ENCODE measurements around the gene IRF7. TPM values are rescaled to one million over a fixed set of nuclear protein-coding genes. Genes with fewer than 3 reads are reported as not detected.
A peak's percentile ranks its signal among the peaks of the same experiment; 100 is the strongest.

The IRF7 gene
- total and polyA plus RNA-seq, 2 of the 4 experiments (the other 2 are of a cell fraction), result 1.6 to 4.5 TPM

DNA sequence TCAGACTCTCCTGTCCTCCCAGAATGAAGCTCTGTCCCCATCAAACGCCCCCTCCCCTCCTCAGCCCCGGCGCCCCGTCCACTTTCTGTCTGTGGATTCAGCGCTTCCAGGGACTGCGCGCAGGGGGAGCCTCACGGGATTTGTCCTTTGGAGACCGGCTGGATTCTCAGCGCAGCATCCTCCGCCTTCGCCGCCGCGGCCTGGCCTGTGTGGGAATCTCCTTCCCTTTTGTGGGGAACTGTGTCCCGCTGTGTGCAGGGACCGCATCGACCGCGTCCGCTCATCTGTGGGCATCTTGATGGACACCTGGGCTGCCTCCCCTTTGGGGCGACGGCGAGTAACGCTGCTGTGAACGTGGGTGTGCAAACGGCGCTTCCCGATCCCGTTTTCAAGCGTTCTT lies 12.3 kb upstream of the IRF7 start:
- BruUV-seq (replicated peaks), result no TSS peak
- Histone ChIP-seq H3K4me1 (ENCODE audit: control insufficient read depth, insufficient read depth, low read length) (peaks cover 4% of the 10 kb centered on the region; the same call in 1 of the 2 replicates), H2BK20ac (ENCODE audit: low read depth, low read length) (no peak overlapping the region), H4K91ac (ENCODE audit: insufficient read depth, low read depth, low read length) (no peak overlapping the region), H2AK9ac (replicated peaks; ENCODE audit: low read depth, low read length, poor library complexity) (peak overlapping the region; percentile 4), H3K56ac (ENCODE audit: extremely low read depth, insufficient read depth, low read length) (no peak overlapping the region), H3K14ac (replicated peaks; ENCODE audit: low read depth, low read length) (no peak overlapping the region), H3K4me2 (ENCODE audit: low read depth, low read length) (no peak overlapping the region), H4K20me1 (ENCODE audit: insufficient read depth, low read length) (peaks cover 6% of the 10 kb centered on the region; the same call in 1 of the 2 replicates), H3K18ac (ENCODE audit: low read depth, low read length) (no peak overlapping the region), H3K23ac (ENCODE audit: low read depth, low read length) (peak overlapping the region; percentile 8; the same call in 1 of the 2 replicates), H3K9me1 (ENCODE audit: insufficient read depth, low read length) (peaks cover 5% of the 10 kb centered on the region; the same call in 1 of the 2 replicates), H3K4me3 (ENCODE audit: insufficient read depth, low read depth, low read length) (no peak overlapping the region), H2BK120ac (ENCODE audit: low read depth, low read length) (no peak overlapping the region), H4K5ac (ENCODE audit: low read depth, low read length) (no peak overlapping the region), H3K4ac (ENCODE audit: low read depth, low read length) (no peak overlapping the region), H4K8ac (ENCODE audit: low read depth in 2 of 2, low read length in 2 of 2) (no peak overlapping the region), H3K27ac (ENCODE audit: insufficient read depth, low read length) (no peak overlapping the region), H3K79me1 (ENCODE audit: low read depth in 1 of 2, low read length in 2 of 2) (no peaks in the 10 kb centered on the region), H2BK15ac (ENCODE audit: low read depth, low read length) (no peak overlapping the region), H2AFZ (replicated peaks; ENCODE audit: low read length, poor library complexity) (no peak overlapping the region), H3K27me3 (ENCODE audit: control insufficient read depth, insufficient read depth, low read length) (peaks cover 2% of the 10 kb centered on the region; the same call in 1 of the 2 replicates), H3K9ac (ENCODE audit: low read depth, low read length) (no peak overlapping the region), H2BK5ac (ENCODE audit: low read depth, low read length, poor library complexity, severe bottlenecking) (peak overlapping the region; percentile 1), H3K9me3 (ENCODE audit: control insufficient read depth, insufficient read depth, low read length) (no peaks in the 10 kb centered on the region), H3K36me3 (ENCODE audit: control insufficient read depth, insufficient read depth, low read length) (no peaks in the 10 kb centered on the region; the same call in none of the 2 replicates), H2AK5ac (ENCODE audit: low read depth, low read length) (peak overlapping the region; percentile 46; the same call in 1 of the 2 replicates)
- in situ Hi-C loops (cut with MboI; ENCODE audit: low sequenced_read_pairs) (no loop called here), dilution Hi-C loops (cut with HindIII; ENCODE audit: low sequenced_read_pairs, unreplicated experiment) (no loop called here), intact Hi-C loops (cut with micrococcal nuclease) (no loop called here)
- no peak for DNase-seq
- ATAC-seq (ENCODE audit: low read depth), result no peak
- POLR2A ChIA-PET (ENCODE audit: unreplicated experiment), result no interaction called here
- TF ChIP-seq, protein P1, sequence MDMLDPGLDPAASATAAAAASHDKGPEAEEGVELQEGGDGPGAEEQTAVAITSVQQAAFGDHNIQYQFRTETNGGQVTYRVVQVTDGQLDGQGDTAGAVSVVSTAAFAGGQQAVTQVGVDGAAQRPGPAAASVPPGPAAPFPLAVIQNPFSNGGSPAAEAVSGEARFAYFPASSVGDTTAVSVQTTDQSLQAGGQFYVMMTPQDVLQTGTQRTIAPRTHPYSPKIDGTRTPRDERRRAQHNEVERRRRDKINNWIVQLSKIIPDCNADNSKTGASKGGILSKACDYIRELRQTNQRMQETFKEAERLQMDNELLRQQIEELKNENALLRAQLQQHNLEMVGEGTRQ (IDR thresholded peaks at IDR 0.05; ENCODE audit: low read depth, low read length), result no peak
- TF ChIP-seq RAD21 (IDR thresholded peaks at IDR 0.05; ENCODE audit: low read length) (no peak), CEBPB (IDR thresholded peaks at IDR 0.05; ENCODE audit: low read depth, low read length) (no peak), NFE2L2 (IDR thresholded peaks at IDR 0.05; ENCODE audit: low read depth, low read length) (no peak), MXI1 (IDR thresholded peaks at IDR 0.05; ENCODE audit: borderline replicate concordance, low read depth, low read length) (no peak)
- WGBS, 2 experiments (ENCODE audit: extremely low coverage in 2 of 2, insufficient read length in 1 of 2), result 89% methylated on average over 21 of the region's 31 CpGs; no CpG with 5 or more reads in 1 of the 2 experiments
- CTCF ChIA-PET, result no interaction called here
